CD4-positive, alpha-beta memory T cell (primary cell): ENCODE measurements around the gene HPCAL4. TPM values are rescaled to one million over a fixed set of nuclear protein-coding genes. Genes with fewer than 3 reads are reported as not detected.

Source experiments
- CTCF ChIA-PET: fragments of 350-600 bp; sonication (Branson Sonifier 250); formaldehyde crosslinking; loops from one replicate; lab custom pipeline; 2021; ENCODE audit warnings: inconsistent platforms; ENCODE audit not compliant: partially characterized antibody; lab: Charles Lee
- POLR2A ChIA-PET: fragments of 350-600 bp; sonication (Branson Sonifier 250); formaldehyde crosslinking; loops from one replicate; lab custom pipeline; 2021; ENCODE audit not compliant: partially characterized antibody; lab: Charles Lee
- DNase-seq, 5 donors: peaks; one replicate each; pipeline versions ENCODE4 v3.0.0 to v3.0.0-alpha.2; 2020 to 2022; ENCODE audit warnings: mixed read lengths in 1 of 5
- H3K27ac ChIP-seq: one replicate; pipeline ENCODE4 v1.7.0; 2013; ENCODE audit warnings: low read depth, low read length
- H3K27me3 ChIP-seq: 2 replicates; pipeline ENCODE4 v1.7.0; 2013; ENCODE audit warnings: mild to moderate bottlenecking, low read length, moderate library complexity; ENCODE audit not compliant: insufficient read depth
- H3K36me3 ChIP-seq: 2 replicates; pipeline ENCODE4 v1.7.0; 2013; ENCODE audit warnings: mild to moderate bottlenecking, low read length, moderate library complexity; ENCODE audit not compliant: insufficient read depth
- H3K4me1 ChIP-seq: 2 replicates; pipeline ENCODE4 v1.7.0; 2013; ENCODE audit warnings: mild to moderate bottlenecking, low read length, moderate library complexity; ENCODE audit not compliant: insufficient read depth
- H3K4me3 ChIP-seq, 2 donors: one replicate each; pipeline ENCODE4 v1.7.0; 2013; ENCODE audit warnings: low read length in 2 of 2, mild to moderate bottlenecking in 1 of 2
- H3K9me3 ChIP-seq, 2 donors: one replicate each; pipeline ENCODE4 v1.7.0; 2013; ENCODE audit warnings: low read length in 2 of 2, control low read depth in 1 of 2; ENCODE audit not compliant: control insufficient read depth in 1 of 2
- H3K27ac Mint-ChIP-seq, 7 donors: one replicate each; pipeline ENCODE4 v1.8.0; 2020 to 2021; ENCODE audit warnings: mixed read lengths in 7 of 7, mild to moderate bottlenecking in 6 of 7, inconsistent platforms in 3 of 7, moderate library complexity in 3 of 7
- H3K27me3 Mint-ChIP-seq, 2 donors: one replicate each; pipeline ENCODE4 v1.8.0; 2020 to 2021; ENCODE audit warnings: mixed read lengths in 2 of 2
- H3K36me3 Mint-ChIP-seq, 2 donors: one replicate each; pipeline ENCODE4 v1.8.0; 2020 to 2021; ENCODE audit warnings: mixed read lengths in 2 of 2, inconsistent platforms in 1 of 2, mild to moderate bottlenecking in 1 of 2
- H3K4me1 Mint-ChIP-seq, 4 donors: one replicate each; pipeline ENCODE4 v1.8.0; 2020 to 2021; ENCODE audit warnings: mixed read lengths in 4 of 4, mild to moderate bottlenecking in 1 of 4
- H3K4me3 Mint-ChIP-seq, 8 donors: one replicate each; pipeline ENCODE4 v1.8.0; 2020 to 2021; ENCODE audit warnings: mixed read lengths in 8 of 8, mild to moderate bottlenecking in 7 of 8, moderate library complexity in 6 of 8, inconsistent platforms in 3 of 8
- H3K9me3 Mint-ChIP-seq, 8 donors: one replicate each; pipeline ENCODE4 v1.8.0; 2020 to 2021; ENCODE audit warnings: mixed read lengths in 8 of 8, mild to moderate bottlenecking in 5 of 8, inconsistent platforms in 3 of 8, moderate library complexity in 1 of 8
- intact Hi-C: fragments of 100-400 bp; cut with micrococcal nuclease; formaldehyde crosslinking; loops from one replicate; pipeline ENCODE4 v1.15.1; 2023
- polyA plus RNA-seq, 2 donors: library from polyadenylated mRNA; unstranded; fragments of 300-500 nt; fragmentation: Illumina TruSeq; gene quantifications; one replicate each; pipeline ENCODE4 v1.2.3, GENCODE V29; 2021
- total RNA-seq, 2 experiments: library from RNA; stranded (reverse); gene quantifications; one replicate each; pipeline ENCODE4 v1.2.3, GENCODE V29; 2021

HPCAL4 gene
- total and polyA plus RNA-seq, 4 experiments from 2014 or later, result 8.9 to 32.4 (median 20.7) TPM

DNA sequence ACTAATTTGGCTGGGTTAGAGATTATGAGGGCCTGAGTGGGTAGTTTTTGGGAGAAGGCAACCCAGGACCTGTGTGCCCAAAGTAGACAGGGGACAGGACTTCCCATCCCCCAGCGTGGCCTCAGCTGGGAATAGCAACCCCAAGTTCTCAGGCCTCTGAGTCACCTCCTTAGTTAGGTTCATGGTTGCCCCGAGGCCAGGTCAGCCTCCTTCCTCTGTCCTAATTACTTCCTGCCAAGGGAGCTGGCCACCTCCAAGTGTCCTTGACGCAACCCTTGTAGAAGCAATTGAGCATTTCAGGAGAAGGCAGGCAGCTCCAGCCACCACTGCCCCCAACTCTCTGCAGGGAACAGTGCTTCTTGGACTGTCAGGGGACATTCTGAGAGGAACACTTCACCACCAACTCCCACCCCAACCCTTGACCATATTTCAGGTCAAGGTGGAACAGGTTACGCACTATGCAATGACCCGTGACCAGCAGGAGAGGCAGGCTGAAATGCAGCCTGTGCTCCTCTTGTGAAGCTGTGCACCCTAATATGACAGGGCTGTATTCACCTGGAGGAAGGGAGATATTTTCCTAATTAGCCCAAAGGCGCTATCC is 14.2 kb downstream of the HPCAL4 start:
- Histone ChIP-seq H3K4me1 (peaks cover 23% of the 10 kb centered on the region), H3K4me3 (no peak overlapping the region), H3K27ac (no peak overlapping the region), H3K36me3 (no peaks in the 10 kb centered on the region), H3K27me3 (peaks cover 2% of the 10 kb centered on the region), H3K9me3 (no peaks in the 10 kb centered on the region)
- intact Hi-C loops, result no loop called here
- Mint-ChIP-seq H3K4me1 (peaks cover 8 to 16% (median 15%) of the 10 kb centered on the region in 4 donors), H3K36me3 (peaks cover 8 to 9% of the 10 kb centered on the region in 2 donors), H3K27me3 (no peaks in the 10 kb centered on the region), H3K4me3 (no peak overlapping the region), H3K9me3 (no peaks in the 10 kb centered on the region), H3K27ac (no peak overlapping the region)
- ChIA-PET CTCF (interaction anchor here (1.0 to 2.2 kb wide), 2 partner anchors 13 to 18 kb away, joined by 3 to 8 read pairs; partner anchors contain the start of gene HPCAL4), POLR2A (interaction anchor here (6.3 kb wide), 1 partner anchor 14 kb away, joined by 60 read pairs; the partner anchor contains the start of gene HPCAL4)
- no peak for DNase-seq

DNA sequence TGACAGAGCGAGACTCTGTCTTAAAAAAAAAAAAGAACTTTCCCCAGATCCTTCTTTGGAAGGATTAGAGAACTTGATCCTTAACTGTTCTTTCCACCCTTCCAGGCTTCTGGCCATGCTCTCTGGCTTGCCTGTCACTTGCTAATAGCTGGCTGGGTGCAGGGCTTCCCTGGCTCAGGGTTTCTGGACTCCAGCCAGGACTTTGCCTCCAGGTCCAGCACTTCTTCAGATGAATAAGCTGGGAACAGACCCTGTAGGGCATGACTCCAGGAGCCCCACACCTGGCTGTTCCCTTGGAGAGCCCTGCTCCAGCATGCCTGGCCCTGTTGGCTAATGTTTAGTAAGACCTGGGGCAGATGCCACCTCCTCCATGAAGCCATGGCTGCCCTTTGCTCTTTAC is 16.0 kb downstream of the HPCAL4 start:
- H3K27ac Mint-ChIP-seq, result no peak overlapping the region
- ChIA-PET POLR2A (interaction anchor here (7.5 kb wide), 1 partner anchor 17 kb away, joined by 62 read pairs; the partner anchor contains the start of gene HPCAL4), CTCF (interaction anchor here (1.9 to 2.4 kb wide), 2 partner anchors 9 to 18 kb away, joined by 6 to 7 read pairs; no protein-coding TSS in a partner anchor)
- DNase-seq, result no peak
- intact Hi-C loops, result no loop called here
- peaks cover 2 to 9% of the 10 kb centered on the region in 2 donors for H3K27me3 Mint-ChIP-seq
- no peak overlapping the region for H3K4me3 Mint-ChIP-seq
- peaks cover 2 to 8% of the 10 kb centered on the region in 2 donors for H3K36me3 Mint-ChIP-seq
- Histone ChIP-seq H3K27me3 (peaks cover 17% of the 10 kb centered on the region), H3K36me3 (no peaks in the 10 kb centered on the region), H3K4me1 (peaks cover 22% of the 10 kb centered on the region), H3K4me3 (no peak overlapping the region), H3K9me3 (no peaks in the 10 kb centered on the region), H3K27ac (no peak overlapping the region)
- H3K9me3 Mint-ChIP-seq, result no peaks in the 10 kb centered on the region
- peaks cover 4 to 7% (median 5%) of the 10 kb centered on the region in 4 donors for H3K4me1 Mint-ChIP-seq

DNA sequence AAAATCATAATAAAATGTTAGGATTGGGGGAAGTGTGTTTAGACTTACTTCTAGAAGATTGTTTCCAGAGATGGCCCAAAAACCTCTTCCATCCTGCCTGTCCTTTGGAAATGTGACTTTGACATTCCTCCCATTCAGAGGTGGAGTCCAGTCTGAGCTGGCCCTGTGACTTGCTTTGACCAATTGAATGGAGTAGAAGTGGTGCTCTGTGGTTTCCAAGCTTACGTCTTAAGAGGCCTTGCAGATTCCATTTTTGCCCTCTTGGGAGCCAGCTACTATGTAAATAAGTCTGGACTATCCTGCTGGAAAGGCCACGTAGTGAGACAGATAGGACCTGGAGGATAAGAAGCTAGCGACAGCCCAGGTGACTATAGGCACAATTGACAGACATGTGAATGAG is 18.0 kb downstream of the HPCAL4 start:
- POLR2A ChIA-PET, result interaction anchor here (1.6 to 7.5 kb wide), 3 partner anchors 19 to 47 kb away, joined by 4 to 62 read pairs (median 6); partner anchors contain the start of gene HPCAL4

DNA sequence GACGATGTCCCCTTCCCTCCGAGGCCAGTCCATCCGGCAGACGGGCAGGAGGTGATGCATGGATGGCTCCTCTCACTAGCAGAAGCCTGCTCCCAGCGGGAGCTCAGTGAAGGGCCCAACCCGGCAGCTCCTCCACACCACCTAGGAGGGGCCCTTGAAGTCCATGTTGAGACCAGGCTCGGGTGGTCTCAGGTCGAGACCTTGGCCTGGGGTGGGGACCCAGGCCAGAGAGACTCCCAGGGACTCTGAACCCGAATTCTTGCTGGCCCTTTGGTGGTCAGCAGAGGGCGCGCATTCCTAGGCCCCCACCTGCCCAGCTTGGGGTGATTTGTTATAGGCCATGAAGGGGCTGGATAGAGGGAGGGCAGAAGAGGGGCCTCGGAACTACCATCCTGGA is 18.7 kb downstream of the HPCAL4 start:
- H3K27me3 Mint-ChIP-seq, result peaks cover 14 to 16% of the 10 kb centered on the region in 2 donors
- H3K36me3 ChIP-seq, result no peaks in the 10 kb centered on the region
- H3K4me1 Mint-ChIP-seq, result peaks cover 0 to 7% (median 5%) of the 10 kb centered on the region in 4 donors
- intact Hi-C loops, result loop anchor here (1.0 kb wide), 1 partner anchor 48 kb away; no protein-coding TSS in a partner anchor
- ChIA-PET POLR2A (interaction anchor here (0.7 to 7.5 kb wide), 7 partner anchors 8 to 66 kb away, joined by 3 to 62 read pairs (median 8); partner anchors contain the start of genes HPCAL4 and PPIE), CTCF (interaction anchor here (0.8 to 6.9 kb wide), 24 partner anchors 7 to 94 kb away, joined by 3 to 103 read pairs (median 6); partner anchors contain the start of gene HPCAL4)
- H3K9me3 Mint-ChIP-seq, result no peaks in the 10 kb centered on the region
- H3K27me3 ChIP-seq, result peaks cover 17% of the 10 kb centered on the region
- peak in 2 of 5 donors; percentile 31 to 36 for DNase-seq
- no peak overlapping the region for H3K27ac ChIP-seq
- H3K4me1 ChIP-seq, result peaks cover 18% of the 10 kb centered on the region
- no peaks in the 10 kb centered on the region for H3K36me3 Mint-ChIP-seq
- H3K4me3 ChIP-seq, result no peak overlapping the region
- H3K4me3 Mint-ChIP-seq, result peak overlapping the region; percentile 57 to 78 (median 69)
- peak overlapping the region in 1 of 7 donors; percentile 11 for H3K27ac Mint-ChIP-seq
- H3K9me3 ChIP-seq, result no peaks in the 10 kb centered on the region

More for the DNA sequence above, 18.0 kb downstream of the HPCAL4 start:
- peak overlapping the region in 2 of 8 donors; percentile 26 to 57 for H3K4me3 Mint-ChIP-seq
- H3K36me3 Mint-ChIP-seq, result no peaks in the 10 kb centered on the region
- Histone ChIP-seq H3K27me3 (peaks cover 17% of the 10 kb centered on the region), H3K4me1 (peaks cover 18% of the 10 kb centered on the region), H3K36me3 (no peaks in the 10 kb centered on the region), H3K4me3 (no peak overlapping the region), H3K27ac (no peak overlapping the region), H3K9me3 (no peaks in the 10 kb centered on the region)
- no peaks in the 10 kb centered on the region for H3K9me3 Mint-ChIP-seq
- DNase-seq, result no peak
- CTCF ChIA-PET, result interaction anchor here (0.9 to 6.9 kb wide), 19 partner anchors 8 to 94 kb away, joined by 3 to 103 read pairs (median 6); partner anchors contain the start of gene HPCAL4
- H3K27me3 Mint-ChIP-seq, result peaks cover 13 to 14% of the 10 kb centered on the region in 2 donors
- H3K27ac Mint-ChIP-seq, result no peak overlapping the region
- peaks cover 0 to 7% (median 5%) of the 10 kb centered on the region in 4 donors for H3K4me1 Mint-ChIP-seq
- intact Hi-C loops, result no loop called here

DNA sequence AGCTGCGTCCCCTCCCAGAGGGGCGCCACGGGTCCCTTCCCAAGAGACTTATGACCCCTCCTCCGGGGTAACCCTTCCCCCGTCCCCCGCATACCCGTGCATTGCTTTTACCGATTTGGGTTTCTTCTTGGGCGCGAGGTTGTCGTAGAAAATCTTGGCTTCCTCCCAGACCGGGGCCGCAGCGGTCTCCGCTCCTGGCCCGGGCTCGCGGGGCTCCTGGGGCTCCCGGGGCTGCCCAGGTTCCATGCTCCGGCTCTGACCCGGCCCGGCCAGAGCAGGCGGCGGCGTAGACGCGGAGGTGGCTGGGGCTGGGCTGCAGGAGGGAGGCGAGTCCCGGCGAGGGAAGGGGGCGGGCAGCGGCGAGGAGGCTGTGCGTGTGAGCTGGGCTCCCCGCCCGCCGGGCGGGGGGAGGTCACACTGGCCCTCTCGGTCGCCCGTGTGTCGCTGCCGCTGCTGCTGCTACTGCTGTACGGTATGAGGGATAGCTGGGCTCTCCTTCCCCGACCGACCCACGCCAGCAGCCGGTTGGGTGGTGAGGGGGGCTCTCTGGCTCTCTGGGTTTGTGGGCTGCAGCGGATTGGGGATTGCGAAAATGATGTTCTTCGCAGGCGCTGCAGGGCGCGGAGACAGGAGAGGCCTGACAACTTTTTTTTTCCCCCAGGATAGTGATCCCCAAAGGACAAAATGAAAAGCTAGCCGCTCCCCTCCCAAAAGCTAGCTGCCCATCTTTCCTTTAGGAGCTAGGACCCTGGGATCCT is 19.3 kb downstream of the HPCAL4 start, which contains the start of gene NT5C1A:
Gene NT5C1A, minus strand, starts transcription at position 315 of the 758 bp plus-strand sequence. Its CDS starts 69 bp downstream, at position 246.
- intact Hi-C loops, result loop anchor here (1.0 kb wide), 1 partner anchor 48 kb away; no protein-coding TSS in a partner anchor
- H3K9me3 ChIP-seq, result no peaks in the 10 kb centered on the region
- H3K27ac ChIP-seq, result no peak within 1 kb of the TSS
- Mint-ChIP-seq H3K27me3 (peaks cover 14 to 17% of the 10 kb centered on the region in 2 donors), H3K4me3 (peak within 1 kb of the TSS; percentile 57 to 78 (median 69)), H3K4me1 (peaks cover 0 to 7% (median 5%) of the 10 kb centered on the region in 4 donors), H3K9me3 (no peaks in the 10 kb centered on the region), H3K27ac (peak within 1 kb of the TSS in 1 of 7 donors; percentile 11), H3K36me3 (no peaks in the 10 kb centered on the region)
- peaks cover 17% of the 10 kb centered on the region for H3K27me3 ChIP-seq
- CTCF ChIA-PET, result interaction anchor here (0.8 to 6.9 kb wide), 23 partner anchors 8 to 93 kb away, joined by 3 to 103 read pairs (median 7); partner anchors contain the start of gene HPCAL4
- peaks cover 18% of the 10 kb centered on the region for H3K4me1 ChIP-seq
- no peaks in the 10 kb centered on the region for H3K36me3 ChIP-seq
- peak in 3 of 5 donors; percentile 25 to 34 (median 31) for DNase-seq
- POLR2A ChIA-PET, result interaction anchor here (0.7 to 7.5 kb wide), 7 partner anchors 9 to 67 kb away, joined by 3 to 62 read pairs (median 8); partner anchors contain the start of genes HPCAL4 and PPIE
- no peak within 1 kb of the TSS for H3K4me3 ChIP-seq

DNA sequence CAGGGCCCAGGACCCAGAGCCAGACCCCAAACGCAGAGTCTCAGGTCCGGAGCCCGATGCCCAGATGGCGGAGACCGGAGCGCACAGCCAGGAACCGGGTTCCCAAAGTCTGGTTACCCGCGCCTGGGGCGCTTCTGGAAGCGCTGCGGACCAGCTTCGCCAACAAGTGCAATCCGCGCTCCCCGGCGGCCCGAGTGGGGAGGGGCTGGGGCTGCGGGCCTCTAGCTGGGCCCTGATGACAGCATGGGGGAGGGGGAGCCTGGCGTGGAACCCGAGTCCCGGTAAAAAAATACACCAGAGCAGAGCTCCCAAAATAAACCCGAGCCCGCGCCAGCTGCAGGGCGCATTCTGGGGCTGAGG is 19.8 kb downstream of the HPCAL4 start:
- H3K36me3 ChIP-seq, result no peaks in the 10 kb centered on the region
- H3K9me3 ChIP-seq, result no peaks in the 10 kb centered on the region
- intact Hi-C loops, result no loop called here
- no peaks in the 10 kb centered on the region for H3K36me3 Mint-ChIP-seq
- peaks cover 17% of the 10 kb centered on the region for H3K27me3 ChIP-seq
- H3K4me1 Mint-ChIP-seq, result peaks cover 0 to 7% (median 5%) of the 10 kb centered on the region in 4 donors
- peak overlapping the region in 4 of 8 donors; percentile 13 to 65 (median 40) for H3K4me3 Mint-ChIP-seq
- DNase-seq, result no peak
- H3K4me1 ChIP-seq, result peaks cover 18% of the 10 kb centered on the region
- POLR2A ChIA-PET, result interaction anchor here (1.0 to 7.5 kb wide), 6 partner anchors 9 to 67 kb away, joined by 3 to 62 read pairs (median 10); partner anchors contain the start of genes HPCAL4 and PPIE
- no peak overlapping the region for H3K4me3 ChIP-seq
- peaks cover 14 to 17% of the 10 kb centered on the region in 2 donors for H3K27me3 Mint-ChIP-seq
- H3K27ac ChIP-seq, result no peak overlapping the region
- H3K27ac Mint-ChIP-seq, result no peak overlapping the region
- H3K9me3 Mint-ChIP-seq, result no peaks in the 10 kb centered on the region
- CTCF ChIA-PET, result interaction anchor here (0.8 to 6.9 kb wide), 15 partner anchors 8 to 129 kb away, joined by 3 to 103 read pairs (median 7); no protein-coding TSS in a partner anchor
